WTC11 (cell line): ENCODE results near the gene SP100. TPM values are rescaled to one million over a fixed set of nuclear protein-coding genes. Genes with fewer than 3 reads are reported as not detected.
A peak's percentile ranks its signal among the peaks of the same experiment; 100 is the strongest.

Source experiments
- ATAC-seq: fragments of 200-7000 bp; cut with Tn5 transposase; 2 replicates; pipeline ENCODE4 v1.10.0; 2021; ENCODE audit warnings: mild to moderate bottlenecking, moderate library complexity
- CTCF ChIA-PET: fragments of 300-600 bp; sonication (Branson Sonifier 250); formaldehyde crosslinking; loops from one replicate; lab custom pipeline; 2021; ENCODE audit warnings: antibody characterized with exemption; lab: Charles Lee
- POLR2A ChIA-PET: fragments of 350-600 bp; sonication (Branson Sonifier 250); formaldehyde crosslinking; loops from one replicate; lab custom pipeline; 2021; ENCODE audit warnings: antibody characterized with exemption; lab: Charles Lee
- DNase-seq: peaks from one replicate; pipeline ENCODE4 v3.0.0; 2021; ENCODE audit warnings: low spot score
- H3K27ac Mint-ChIP-seq: 2 replicates; pipeline ENCODE4 v1.8.0; 2021; ENCODE audit warnings: mixed read lengths
- H3K27me3 Mint-ChIP-seq: 2 replicates; pipeline ENCODE4 v1.8.0; 2021; ENCODE audit warnings: low read depth, mild to moderate bottlenecking, moderate library complexity, mixed read lengths
- H3K36me3 Mint-ChIP-seq: 2 replicates; pipeline ENCODE4 v1.8.0; 2021; ENCODE audit warnings: mixed read lengths
- H3K4me1 Mint-ChIP-seq: 2 replicates; pipeline ENCODE4 v1.8.0; 2022; ENCODE audit warnings: mixed read lengths
- H3K4me3 Mint-ChIP-seq: 2 replicates; pipeline ENCODE4 v1.8.0; 2021; ENCODE audit warnings: mild to moderate bottlenecking, moderate library complexity, mixed read lengths
- H3K9me3 Mint-ChIP-seq: 2 replicates; pipeline ENCODE4 v1.8.0; 2021; ENCODE audit warnings: mixed read lengths
- ELF4 ChIP-seq: sonication (generic); formaldehyde crosslinking; IDR thresholded peaks from 2 replicates; pipeline ENCODE4 v1.8.1; 2022; ENCODE audit warnings: low read depth, mild to moderate bottlenecking, moderate library complexity, missing genetic modification reagents
- FOXP1 ChIP-seq: sonication (generic); formaldehyde crosslinking; IDR thresholded peaks from 2 replicates; pipeline ENCODE4 v1.8.0; 2022; ENCODE audit warnings: missing genetic modification reagents, mild to moderate bottlenecking, moderate library complexity, borderline replicate concordance
- HMGA2 ChIP-seq: fragments of 250-450 bp; sonication (Bioruptor Pico); IDR thresholded peaks from 2 replicates; pipeline ENCODE4 v1.4.0; 2021; ENCODE audit warnings: mild to moderate bottlenecking, moderate library complexity
- HMGXB4 ChIP-seq: sonication (generic); formaldehyde crosslinking; IDR thresholded peaks from 2 replicates; pipeline ENCODE4 v1.8.1; 2023; ENCODE audit warnings: mild to moderate bottlenecking, moderate library complexity, missing genetic modification reagents
- PREB ChIP-seq: sonication (generic); formaldehyde crosslinking; IDR thresholded peaks from 2 replicates; pipeline ENCODE4 v1.8.1; 2022; ENCODE audit warnings: mild to moderate bottlenecking, missing genetic modification reagents, moderate library complexity, borderline replicate concordance
- SMAD3 ChIP-seq: sonication (generic); formaldehyde crosslinking; IDR thresholded peaks from 2 replicates; pipeline ENCODE4 v1.8.0; 2022; ENCODE audit warnings: missing genetic modification reagents, mild to moderate bottlenecking, borderline replicate concordance
- TCF7 ChIP-seq: sonication (generic); formaldehyde crosslinking; IDR thresholded peaks from 2 replicates; pipeline ENCODE4 v1.8.0; 2022; ENCODE audit warnings: mild to moderate bottlenecking, low read depth, missing genetic modification reagents, moderate library complexity
- TEAD1 ChIP-seq: sonication (generic); formaldehyde crosslinking; IDR thresholded peaks from 2 replicates; pipeline ENCODE4 v1.8.0; 2022; ENCODE audit warnings: mild to moderate bottlenecking, missing genetic modification reagents
- total RNA-seq: library from RNA; stranded (reverse); gene quantifications from 3 replicates; pipeline ENCODE4 v1.2.3, GENCODE V29; 2021
- TF ChIP-seq, protein P1 (sequence below): fragments of 250-450 bp; sonication (Bioruptor Pico); IDR thresholded peaks from 2 replicates; pipeline ENCODE4 v1.9.0; 2021; ENCODE audit warnings: mild to moderate bottlenecking
- TF ChIP-seq, protein P2 (sequence below): fragments of 250-450 bp; sonication (Bioruptor Pico); IDR thresholded peaks from 2 replicates; pipeline ENCODE4 v1.9.0; 2021; ENCODE audit warnings: mild to moderate bottlenecking, borderline replicate concordance

The SP100 gene
- total RNA-seq, 1 experiment from 2014 or later = 1.3 TPM

- peak; percentile 31; the same call in 1 of the 2 replicates for TF ChIP-seq TCF7 (CRISPR knock-in tag)
- peak; percentile 60; the same call in 1 of the 2 replicates for TF ChIP-seq HMGXB4 (CRISPR knock-in tag)
- TF ChIP-seq ELF4 (CRISPR knock-in tag) = no peak
These were observed 4.2 kb upstream of the SP100 start (continued) for GRCh38 chr2:230411570-230412370.

GRCh38 chr2:230412371-230412711 lies 3.7 kb upstream of the SP100 start:
- CTCF ChIA-PET = interaction anchor here (1.1 kb wide), 1 partner anchor 344 kb away, joined by 3 read pairs; the partner anchor contains the start of gene SLC16A14
- no peak for DNase-seq
- ATAC-seq = no peak

More at GRCh38 chr2:230412371-230412711, 3.7 kb upstream of the SP100 start:
- peaks cover 11% of the 10 kb centered on the region for H3K4me1 Mint-ChIP-seq
- H3K4me3 Mint-ChIP-seq = peak overlapping the region; percentile 85
- 0 out of 2 replicates have a peak, but pooled peaks cover 2% of the 10 kb centered on the region for H3K9me3 Mint-ChIP-seq
- TF ChIP-seq, protein P1, sequence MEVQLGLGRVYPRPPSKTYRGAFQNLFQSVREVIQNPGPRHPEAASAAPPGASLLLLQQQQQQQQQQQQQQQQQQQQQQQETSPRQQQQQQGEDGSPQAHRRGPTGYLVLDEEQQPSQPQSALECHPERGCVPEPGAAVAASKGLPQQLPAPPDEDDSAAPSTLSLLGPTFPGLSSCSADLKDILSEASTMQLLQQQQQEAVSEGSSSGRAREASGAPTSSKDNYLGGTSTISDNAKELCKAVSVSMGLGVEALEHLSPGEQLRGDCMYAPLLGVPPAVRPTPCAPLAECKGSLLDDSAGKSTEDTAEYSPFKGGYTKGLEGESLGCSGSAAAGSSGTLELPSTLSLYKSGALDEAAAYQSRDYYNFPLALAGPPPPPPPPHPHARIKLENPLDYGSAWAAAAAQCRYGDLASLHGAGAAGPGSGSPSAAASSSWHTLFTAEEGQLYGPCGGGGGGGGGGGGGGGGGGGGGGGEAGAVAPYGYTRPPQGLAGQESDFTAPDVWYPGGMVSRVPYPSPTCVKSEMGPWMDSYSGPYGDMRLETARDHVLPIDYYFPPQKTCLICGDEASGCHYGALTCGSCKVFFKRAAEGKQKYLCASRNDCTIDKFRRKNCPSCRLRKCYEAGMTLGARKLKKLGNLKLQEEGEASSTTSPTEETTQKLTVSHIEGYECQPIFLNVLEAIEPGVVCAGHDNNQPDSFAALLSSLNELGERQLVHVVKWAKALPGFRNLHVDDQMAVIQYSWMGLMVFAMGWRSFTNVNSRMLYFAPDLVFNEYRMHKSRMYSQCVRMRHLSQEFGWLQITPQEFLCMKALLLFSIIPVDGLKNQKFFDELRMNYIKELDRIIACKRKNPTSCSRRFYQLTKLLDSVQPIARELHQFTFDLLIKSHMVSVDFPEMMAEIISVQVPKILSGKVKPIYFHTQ = no peak
- TF ChIP-seq TEAD1 (no peak), SMAD3 (CRISPR knock-in tag) (no peak), FOXP1 (no peak), HMGA2 (CRISPR knock-in tag) (no peak), PREB (CRISPR knock-in tag) (no peak)
- TF ChIP-seq, protein P2, sequence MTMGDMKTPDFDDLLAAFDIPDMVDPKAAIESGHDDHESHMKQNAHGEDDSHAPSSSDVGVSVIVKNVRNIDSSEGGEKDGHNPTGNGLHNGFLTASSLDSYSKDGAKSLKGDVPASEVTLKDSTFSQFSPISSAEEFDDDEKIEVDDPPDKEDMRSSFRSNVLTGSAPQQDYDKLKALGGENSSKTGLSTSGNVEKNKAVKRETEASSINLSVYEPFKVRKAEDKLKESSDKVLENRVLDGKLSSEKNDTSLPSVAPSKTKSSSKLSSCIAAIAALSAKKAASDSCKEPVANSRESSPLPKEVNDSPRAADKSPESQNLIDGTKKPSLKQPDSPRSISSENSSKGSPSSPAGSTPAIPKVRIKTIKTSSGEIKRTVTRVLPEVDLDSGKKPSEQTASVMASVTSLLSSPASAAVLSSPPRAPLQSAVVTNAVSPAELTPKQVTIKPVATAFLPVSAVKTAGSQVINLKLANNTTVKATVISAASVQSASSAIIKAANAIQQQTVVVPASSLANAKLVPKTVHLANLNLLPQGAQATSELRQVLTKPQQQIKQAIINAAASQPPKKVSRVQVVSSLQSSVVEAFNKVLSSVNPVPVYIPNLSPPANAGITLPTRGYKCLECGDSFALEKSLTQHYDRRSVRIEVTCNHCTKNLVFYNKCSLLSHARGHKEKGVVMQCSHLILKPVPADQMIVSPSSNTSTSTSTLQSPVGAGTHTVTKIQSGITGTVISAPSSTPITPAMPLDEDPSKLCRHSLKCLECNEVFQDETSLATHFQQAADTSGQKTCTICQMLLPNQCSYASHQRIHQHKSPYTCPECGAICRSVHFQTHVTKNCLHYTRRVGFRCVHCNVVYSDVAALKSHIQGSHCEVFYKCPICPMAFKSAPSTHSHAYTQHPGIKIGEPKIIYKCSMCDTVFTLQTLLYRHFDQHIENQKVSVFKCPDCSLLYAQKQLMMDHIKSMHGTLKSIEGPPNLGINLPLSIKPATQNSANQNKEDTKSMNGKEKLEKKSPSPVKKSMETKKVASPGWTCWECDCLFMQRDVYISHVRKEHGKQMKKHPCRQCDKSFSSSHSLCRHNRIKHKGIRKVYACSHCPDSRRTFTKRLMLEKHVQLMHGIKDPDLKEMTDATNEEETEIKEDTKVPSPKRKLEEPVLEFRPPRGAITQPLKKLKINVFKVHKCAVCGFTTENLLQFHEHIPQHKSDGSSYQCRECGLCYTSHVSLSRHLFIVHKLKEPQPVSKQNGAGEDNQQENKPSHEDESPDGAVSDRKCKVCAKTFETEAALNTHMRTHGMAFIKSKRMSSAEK (CRISPR knock-in tag) = no peak
- peaks cover 39% of the 10 kb centered on the region for H3K27me3 Mint-ChIP-seq
- no peak overlapping the region for H3K27ac Mint-ChIP-seq
- POLR2A ChIA-PET = no interaction called here
- no peaks in the 10 kb centered on the region for H3K36me3 Mint-ChIP-seq
